ENCODE measurements around the gene KANK2.

Gene KANK2

DNA sequence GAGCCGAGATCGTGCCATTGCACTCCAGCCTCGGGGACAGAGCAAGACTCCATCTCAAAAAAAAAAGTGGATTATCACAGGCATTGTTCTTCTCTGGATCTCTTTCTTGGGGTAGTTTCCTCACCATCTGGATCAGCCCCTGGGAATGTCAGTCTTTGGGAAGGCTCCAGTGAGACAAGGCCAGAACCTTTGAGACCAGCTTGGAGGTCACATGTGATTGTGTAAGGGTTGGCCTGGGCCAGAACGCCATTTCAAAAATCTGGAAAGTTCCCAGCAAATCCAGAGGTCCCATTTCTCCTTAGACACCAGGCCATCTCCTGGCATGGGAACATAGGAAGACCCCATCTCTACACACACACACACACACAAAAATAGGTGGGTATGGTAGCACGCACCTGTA, 27.8 kb upstream of the KANK2 start:
- no peak for DNase-seq

DNA sequence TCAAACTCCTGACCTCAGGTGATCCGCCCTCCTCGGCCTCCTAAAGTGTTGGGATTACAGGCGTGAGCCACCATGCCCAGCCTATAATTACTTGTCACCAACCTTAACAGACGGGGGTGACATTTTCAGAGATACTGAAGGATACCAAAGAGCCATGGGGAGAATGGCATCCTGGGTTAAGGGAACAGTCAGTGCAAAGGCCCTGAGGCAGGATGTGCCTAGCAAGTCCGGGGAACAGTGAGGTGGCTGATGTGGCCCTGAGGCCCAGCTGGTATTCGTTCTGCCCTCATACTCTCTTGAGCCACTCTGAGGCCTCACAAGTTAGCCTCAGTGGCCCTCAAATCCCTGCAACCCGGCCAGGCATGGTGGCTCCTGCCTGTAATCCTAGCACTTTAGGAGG, 27.1 kb upstream of the KANK2 start:
- no peak for DNase-seq

DNA sequence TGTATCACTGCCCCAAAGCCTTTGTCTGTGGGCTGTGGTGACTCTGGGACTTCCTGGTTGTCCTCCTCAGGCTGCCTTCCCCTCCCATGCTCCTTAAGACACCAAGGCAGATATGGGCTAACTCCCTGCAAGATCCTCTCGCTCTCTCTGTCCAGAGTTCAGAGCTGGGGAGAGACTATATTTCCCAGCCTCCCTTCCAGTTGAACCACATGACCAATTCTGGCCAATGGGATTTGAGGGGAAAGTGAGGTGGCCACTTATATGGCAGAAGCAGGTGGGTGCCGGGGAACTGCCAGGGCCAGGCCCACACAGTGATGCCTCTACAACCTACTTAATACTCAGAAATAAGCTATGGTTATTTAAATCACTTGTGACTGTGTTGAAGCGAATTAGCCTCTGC, 25.9 kb upstream of the KANK2 start:
- DNase-seq: no peak

DNA sequence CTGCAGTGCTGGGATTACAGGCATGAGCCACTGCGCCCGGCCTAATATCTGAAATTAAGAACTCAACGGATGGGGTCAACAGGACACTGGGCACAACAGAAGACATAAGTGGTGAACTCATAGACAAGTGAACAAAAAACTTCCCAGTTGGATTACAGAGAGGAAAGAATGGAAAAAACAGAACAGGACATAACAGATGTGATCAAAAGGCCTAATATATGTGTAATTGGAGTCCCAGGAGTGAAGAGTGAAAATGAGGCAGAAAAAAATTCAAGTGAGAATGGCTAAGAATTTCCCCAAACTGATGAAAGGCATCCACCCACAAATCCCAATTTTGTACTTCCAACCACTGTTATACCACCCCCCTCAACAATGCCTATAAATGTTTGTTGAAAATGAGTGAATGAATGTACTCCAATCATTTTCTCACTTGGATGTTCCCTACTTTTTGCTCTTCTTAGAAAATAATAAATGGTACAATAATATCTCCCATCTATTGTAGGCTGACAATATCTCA, 23.8 kb upstream of the KANK2 start:
- no peak for DNase-seq

DNA sequence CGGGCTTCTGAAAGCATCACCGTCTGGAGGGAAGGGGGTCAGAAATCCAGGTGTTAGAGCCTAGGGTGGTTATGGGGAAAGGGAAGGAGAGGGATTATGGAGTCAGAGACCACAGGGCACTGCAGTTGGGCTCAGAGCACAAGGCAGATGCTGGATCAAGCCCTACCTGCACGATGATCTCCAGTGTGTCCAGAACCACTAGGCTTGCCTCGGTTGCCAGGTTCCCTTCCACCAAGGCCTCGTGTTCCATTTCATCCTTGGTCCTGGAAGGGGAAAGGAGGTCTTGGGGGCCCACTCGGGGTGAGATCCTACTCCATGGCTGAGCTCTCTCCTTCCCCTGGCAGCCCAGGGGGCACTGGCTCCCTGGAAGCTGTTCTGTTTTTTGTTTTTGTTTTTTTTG, 17.0 kb upstream of the KANK2 start:
- no peak for DNase-seq

DNA sequence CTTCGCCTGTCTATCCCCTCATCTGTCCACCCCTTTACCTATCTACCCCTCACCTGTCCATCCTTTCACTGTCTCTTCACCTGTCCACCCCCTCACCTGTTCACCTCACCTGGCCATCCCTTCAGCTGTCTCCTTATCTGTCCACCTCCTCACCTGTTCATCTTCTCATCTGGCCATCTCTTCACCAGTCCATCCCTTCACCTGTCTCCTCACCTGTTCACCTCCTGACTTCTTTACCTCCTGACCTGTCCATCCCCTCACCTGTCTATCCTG, 13.2 kb upstream of the KANK2 start:
- no peak for DNase-seq

DNA sequence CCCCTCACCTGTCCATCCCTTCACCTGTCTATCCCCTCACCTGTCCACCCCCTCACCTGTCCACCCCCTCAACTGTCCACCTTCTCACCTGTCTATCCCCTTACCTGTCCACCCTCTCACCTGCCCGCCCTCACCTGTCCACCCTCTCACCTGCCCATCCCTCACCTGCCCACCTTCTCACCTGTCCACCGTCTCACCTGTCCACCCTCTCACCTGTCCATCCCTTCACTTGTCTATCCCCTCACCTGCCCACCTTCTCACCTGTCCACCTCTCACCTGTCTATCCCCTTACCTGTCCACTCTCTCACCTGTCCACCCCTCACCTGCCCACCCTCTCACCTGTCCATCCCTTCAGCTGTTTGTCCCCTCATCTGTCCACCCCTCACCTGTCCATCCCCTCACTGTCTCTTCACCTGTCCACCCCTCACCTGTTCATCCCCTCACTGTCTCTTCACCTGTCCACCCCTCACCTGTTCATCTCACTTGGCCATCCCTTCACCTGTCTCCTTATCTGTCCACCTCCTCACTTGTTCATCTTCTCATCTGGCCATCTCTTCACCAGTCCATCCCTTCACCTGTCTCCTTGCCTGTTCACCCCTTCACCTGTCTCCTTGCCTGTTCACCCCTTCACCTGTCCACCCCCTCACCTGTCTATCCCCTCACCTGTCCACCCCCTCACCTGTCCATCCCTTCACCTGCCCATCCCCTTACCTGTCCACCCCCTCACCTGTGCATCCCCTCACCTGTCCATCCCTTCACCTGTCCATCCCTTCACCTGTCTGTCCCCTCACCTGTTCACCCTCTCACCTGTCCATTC, 12.7 kb upstream of the KANK2 start:
- no peak for DNase-seq

DNA sequence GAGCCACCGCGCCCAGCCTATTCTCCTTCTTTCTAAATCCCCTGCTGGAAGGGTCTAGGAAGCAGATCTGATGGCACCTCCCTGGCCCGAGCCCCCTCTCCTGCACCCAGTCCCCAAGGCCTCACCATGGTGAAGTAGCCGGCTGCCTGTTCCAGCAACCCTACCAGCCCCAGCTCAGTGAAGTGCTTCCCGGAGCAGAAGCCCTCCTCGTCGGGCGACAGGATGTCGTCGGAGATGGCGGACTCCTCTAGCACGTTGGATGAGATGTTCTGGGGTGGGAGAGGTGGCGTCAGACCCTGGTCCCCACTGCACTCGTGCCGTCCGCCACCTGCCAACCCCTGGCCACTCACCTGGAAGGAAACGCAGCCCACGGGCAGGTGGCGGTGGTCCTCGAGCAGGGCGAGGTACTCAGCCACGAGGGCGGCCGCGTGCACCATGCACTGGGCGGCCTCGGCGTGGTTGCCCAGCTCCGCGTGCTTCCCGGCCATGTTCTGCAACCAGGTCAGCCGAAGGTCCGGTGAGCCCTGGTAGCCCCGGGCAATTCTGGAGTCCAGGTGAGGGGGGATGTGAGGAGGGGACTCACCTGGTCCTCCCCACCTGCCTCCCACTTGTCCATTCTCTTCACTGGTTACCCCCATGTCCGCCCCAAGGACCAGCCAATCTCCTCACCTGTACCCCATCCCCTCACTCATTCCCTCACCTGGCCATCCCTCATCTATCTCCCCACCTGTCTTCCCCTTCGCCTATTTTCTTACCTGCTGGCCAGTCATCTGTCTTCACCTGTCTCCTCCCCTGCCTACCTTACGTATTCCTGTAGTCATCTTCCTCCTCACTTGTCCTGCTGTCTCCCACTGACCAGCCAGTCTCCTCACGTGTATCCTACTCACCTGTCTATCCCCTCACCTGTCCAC, 11.5 kb upstream of the KANK2 start:
- DNase-seq: no peak

DNA sequence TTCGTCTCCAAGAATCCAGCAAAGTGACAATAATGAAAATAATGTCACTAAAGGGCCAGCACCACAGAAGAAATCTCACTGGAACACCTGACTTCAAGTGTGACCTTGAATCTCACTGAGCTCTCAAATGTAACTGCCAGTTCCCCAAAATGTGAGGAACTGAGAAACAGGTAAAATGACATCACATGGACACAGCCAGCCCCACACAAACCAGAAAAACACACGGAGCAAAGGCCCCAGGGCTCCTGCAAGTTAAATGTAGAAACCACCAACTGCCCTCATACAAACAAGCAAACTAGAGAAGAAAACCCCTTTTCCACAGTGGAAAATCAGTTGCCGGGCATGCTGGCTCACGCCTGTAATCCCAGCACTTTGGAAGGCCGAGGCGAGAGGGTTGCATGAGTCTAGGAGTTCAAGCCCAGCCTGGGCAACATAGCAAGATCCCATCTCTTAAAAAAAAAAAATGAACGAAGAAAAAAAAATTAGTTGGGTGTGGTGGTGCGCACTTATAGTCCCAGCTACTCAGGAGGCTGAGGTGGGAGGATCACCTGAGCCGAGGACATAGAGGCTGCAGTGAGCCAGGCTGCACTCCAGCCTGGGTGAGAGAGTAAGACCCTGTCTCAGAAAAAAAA, 8.7 kb upstream of the KANK2 start:
- no peak for DNase-seq

DNA sequence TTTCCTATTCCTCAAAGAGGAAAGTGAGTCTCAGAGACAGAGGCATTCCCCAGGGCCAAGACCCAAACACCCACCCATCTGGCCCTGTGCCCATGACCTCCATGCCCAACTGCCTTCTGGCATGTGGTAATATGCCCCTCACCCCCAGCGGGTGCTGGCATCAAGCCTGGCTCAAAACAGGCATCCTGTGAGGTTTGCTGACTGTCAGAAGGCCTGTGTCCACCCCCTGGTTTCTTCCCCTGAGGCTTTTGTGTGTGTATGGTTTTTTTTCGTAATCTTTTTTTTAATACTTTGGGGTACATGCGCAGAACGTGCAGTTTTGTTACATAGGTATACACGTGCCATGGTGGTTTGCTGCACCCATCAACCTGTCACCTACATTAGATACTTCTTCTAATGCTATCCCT, 7.6 kb upstream of the KANK2 start:
- DNase-seq: no peak

DNA sequence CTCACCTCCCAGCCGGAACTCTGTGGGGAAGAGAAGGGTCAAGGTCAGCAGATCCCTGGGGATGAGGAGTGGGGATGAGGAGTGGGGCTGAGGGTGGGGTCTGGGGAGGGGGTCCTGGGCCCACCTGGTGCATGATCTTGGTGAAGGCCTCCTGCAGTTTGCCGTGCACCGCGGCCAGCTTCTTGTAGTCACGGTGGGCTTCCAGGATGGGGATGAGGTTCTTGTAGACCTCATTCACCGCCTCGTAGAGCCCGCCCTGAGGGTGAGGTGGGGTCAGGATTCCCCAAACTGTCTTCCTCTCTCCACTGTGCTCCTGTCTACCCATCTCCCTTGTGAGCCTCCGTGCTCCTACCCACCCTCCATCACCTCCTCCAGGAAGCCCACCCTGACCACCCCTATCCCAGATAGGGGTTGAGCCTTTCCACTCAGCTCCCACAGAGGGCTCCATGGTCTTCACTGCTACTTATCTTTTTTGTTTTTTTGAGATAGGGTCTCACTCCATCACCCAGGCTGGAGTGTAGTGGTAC, 6.8 kb upstream of the KANK2 start:
- no peak for DNase-seq

DNA sequence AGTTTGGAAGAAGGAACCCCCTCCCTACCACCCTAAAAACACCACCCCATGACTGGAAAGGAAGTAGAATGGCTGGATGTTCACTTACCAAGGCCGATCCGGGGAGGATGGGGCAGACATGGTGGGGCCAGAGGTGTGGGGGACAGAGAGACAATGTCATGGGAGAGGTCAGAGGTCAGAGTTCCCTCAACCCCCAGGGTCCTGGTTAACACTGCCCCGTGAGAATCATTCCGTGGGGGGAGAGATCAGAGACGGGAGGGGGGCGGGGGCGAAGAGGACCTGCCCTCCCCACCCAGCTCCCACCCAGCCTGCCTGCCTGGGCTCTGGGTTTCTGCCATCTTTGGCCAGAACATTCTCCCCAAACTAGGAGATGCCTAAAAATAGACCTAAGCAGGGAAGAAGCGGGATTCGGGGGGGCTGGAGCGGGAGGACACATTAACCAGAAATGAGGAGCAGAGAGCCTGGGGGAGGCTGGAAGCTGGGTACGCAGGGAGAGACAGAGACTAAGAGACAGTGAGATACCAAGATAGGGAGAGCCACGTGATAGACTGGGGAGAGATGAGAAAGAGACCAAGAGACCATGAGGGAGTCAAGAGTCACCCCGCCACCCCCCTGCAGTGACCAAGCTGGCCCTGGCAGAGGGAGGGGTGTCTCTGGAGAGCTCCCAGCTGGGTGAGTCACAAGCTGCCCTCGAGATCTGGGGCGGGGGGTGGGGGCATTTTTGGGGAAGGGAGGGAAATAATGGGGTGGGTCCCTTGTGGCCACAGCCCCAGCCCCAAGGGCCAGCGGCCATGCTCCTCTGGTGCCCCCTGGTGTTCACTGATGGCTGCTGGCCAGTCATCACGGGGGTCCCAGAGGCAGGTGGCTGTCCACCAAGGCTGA, 6.1 kb upstream of the KANK2 start:
- DNase-seq: peak; percentile 56

DNA sequence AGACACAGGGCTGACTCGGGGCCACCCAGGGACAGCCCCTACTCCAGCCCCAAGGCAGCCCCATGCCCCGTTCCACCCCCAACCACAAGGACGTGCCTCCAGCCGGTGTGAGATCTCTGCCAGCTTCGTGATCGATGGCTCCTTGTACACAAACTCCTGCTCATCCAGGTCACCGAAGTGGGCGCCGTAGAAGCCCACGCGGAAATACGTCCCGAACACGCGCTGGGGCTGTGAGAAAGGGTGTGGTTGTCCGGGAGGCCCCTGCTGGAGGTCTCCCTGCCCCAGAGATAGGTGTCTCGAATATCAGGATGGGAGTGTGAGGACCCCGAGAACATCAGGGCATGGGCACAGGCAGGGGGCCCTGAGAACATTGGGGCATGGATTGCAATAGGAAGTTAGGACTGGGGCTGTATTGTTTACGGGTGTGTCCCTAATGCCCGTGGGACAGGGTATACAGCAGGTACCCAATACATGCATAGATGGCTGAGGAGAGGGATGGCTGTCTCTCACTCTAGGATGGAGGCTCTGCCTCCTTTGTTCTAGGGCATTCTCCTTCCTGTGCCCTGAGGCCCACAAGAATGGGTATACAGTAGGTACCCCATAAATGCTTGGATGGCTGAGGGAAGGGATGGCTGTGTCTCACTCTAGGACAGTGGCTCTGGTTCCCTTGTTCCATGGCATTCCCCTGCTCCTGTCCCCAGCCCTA, 5.3 kb upstream of the KANK2 start:
- no peak for DNase-seq

DNA sequence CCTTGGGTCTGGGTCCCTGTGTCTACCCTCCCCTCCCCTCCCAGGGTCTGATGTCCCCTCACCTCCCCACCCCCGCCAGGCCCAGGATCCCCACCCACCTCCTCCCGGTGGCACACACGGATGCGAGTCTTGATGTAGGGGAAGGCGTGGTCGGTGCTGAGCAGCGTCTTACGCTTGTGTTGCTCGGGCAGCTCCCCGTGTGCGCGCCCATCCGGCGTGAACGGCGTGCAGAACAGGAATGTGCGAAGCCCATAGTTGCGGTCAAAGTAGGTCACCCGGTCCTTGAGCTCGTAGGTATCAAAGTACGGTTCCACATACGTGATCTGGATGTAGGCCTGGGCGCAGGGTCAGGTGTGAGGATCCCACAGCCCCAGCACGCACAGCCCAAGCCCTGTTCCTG, 4.4 kb upstream of the KANK2 start:
- DNase-seq: no peak

DNA sequence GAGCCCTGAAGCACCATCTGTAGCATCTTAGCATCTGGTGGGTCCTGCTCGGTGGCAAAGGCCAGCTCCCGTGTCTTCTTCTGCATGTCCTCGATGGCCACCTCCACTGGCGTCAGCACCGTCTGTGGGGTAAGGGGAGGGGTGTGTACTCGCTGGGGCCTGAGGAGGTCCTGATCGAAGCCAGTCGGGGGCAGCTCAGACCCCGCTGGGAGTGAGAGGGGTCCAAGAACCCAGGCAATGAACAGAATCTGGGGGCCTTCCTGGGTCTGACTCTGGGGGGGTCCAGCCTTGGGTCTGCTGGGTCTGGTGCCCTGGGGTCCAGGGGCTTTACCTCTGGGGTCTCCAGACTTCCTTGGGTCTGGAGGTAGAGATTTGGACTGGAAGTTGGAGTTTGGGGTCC, 3.6 kb upstream of the KANK2 start:
- DNase-seq: no peak

DNA sequence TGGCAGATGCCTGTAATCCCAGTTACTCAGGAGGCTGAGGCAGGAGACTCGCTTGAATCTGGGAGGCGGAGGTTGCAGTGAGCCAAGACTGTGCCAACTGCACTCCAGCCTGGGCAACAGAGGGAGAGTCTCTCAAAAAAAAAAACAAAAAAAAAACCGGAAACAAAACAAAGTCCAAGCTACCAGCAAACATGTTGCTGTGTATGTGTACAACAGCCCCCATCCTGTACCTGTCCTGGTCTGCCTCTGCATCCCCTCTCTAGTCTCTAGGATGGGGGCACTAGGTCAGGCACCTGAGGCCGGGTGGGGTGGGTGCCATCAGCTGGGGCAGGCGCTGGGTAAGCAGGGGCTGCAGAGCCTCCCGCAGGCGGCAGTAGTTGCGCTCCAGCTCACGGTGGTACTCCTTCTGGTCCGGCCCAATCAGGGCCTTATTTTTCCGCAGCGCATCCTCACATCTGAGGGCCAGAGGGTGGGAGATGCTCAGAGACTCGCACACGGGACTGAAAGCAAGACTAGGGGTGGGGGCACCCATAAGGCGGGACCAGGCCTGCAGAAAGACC, 2.8 kb upstream of the KANK2 start:
- DNase-seq: no peak

DNA sequence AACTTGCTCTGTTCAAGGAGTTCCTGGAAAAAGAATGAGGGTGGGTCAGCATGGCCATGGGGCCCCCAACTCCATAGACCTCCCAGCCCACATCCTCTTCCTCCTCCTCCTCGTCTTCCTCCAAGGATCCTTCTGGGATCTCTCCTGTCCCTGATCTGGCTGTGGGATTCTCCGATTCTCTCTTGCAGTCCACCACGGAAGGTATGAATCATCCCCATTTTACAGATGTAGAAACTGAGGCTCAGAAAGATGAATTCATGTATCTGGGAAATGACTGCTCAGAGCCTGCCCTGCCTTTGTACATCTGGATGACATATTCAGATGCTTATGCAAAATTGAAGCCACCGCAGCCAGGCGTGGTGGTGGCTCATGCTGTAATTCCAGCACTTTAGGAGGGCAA, 2.2 kb upstream of the KANK2 start:
- DNase-seq: no peak

DNA sequence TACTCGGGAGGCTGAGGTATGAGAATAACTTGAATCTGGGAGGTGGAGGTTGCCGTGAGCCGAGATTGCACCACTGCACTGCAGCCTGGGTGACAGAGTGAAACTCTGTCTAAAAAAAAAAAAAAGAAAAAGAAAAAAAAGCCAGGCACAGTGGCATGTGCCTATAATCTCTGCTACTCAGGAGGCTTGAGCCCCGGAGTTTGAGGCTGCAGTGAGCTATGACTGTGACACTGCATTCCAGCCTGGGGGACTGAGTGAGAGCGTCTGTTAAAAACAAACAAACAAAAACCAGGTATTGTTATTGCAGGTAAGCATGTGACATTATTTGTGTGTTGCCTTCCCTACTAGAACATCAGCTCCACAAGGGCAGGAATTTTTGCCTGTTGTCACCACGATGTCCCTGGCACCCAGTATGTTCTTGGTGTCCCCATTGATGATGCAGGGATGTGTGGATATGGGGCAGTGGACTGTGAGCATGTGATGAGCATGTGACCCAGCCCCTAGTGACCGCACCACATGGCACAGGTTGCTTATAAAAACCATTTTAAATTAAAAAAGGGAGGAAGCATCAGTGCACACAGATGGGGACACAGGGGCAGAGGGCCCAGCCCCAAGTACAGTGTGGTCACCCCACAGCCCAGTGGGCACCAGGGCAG, 1.6 kb upstream of the KANK2 start:
- no peak for DNase-seq

DNA sequence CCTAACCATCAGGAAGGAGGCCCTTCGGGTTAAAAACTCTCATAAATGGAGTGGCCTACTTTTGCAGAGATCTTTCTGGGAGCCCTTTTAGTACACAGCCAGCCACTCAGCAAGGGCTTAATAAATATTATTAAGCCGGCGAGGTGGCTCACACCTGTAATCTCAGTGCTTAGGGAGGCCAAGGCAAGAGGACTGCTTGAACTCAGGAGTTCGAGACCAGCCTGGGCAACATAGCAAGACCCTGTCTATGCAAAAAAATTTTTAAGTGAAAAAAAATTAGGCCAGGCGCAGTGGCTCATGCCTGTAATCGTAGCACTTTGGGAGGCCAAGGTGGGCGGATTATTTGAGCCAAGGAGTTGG, 810 bp upstream of the KANK2 start:
- no peak for DNase-seq

DNA sequence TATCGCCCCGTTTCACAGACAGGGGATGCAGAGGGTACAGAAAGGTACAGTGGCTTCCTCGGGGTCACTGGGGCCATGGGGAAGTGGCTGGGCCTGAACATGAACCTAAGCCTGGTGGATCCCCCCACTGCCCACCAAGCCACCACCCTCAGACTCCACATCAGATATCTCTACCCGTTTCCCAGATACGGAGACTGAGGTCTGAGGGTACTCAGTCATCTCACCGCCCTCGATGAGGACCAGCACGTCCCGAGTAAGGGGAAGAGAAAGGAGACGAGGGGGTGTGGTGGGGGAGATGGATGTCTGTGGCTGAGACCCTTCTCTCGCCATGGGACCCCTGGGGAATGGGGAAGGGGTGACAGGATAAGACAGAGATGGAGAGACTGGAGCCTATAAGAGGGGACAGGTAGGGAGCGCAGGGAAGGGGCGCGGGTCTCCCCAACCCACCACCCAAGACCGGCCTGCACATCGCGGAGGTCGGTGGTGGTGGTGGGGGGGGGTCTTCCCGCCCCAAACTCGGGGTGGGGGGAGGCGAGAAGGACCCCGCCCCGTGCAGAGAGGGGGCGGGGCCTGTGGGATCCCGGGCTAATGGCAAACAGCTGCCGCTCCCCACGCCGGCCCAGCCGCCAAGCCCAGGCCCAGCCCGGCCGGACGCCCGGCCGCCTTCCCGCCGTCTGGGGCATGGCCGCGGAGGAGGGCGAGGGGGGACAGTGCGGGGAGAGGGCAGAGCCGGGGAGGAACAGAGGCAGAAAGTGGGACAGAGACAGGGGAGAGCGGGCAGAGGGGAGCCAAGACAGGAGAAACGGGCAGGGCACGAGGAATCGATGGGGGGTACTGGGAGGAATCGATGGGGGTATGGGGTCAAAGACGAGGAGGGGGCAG, 698 bp downstream of the KANK2 start:
- DNase-seq: peak; percentile 12
